Adrenal gland (tissue), 12 donors: ENCODE measurements around the gene ZNF557. TPM values are rescaled to one million over a fixed set of nuclear protein-coding genes. Genes with fewer than 3 reads are reported as not detected.

Experiments used
- DNase-seq, 7 donors: peaks; one replicate each; pipeline ENCODE4 v3.0.0-alpha.2; 2019 to 2020
- H3K27ac ChIP-seq, 5 donors: fragments of 200-600 bp; sonication (generic) in 4 of 5; 1 replicate in 3 of 5; 2 replicates in 2 of 5; pipeline versions ENCODE4 v1.5.1 to v1.8.0; 2016 to 2020; ENCODE audit warnings: mild to moderate bottlenecking in 1 of 5
- H3K27me3 ChIP-seq: fragments of 200-600 bp; 2 replicates; pipeline ENCODE4 v1.8.0; 2021
- H3K36me3 ChIP-seq, 2 donors: fragments of 200-600 bp; replicated peaks in 1 of 2; 1 replicate in 1 of 2; 2 replicates in 1 of 2; pipeline versions ENCODE4 v1.5.1 to v1.8.0; 2018 to 2022
- H3K4me1 ChIP-seq, 2 donors: fragments of 200-600 bp; replicated peaks in 1 of 2; 1 replicate in 1 of 2; 2 replicates in 1 of 2; pipeline versions ENCODE4 v1.5.1 to v1.8.0; 2018 to 2021
- H3K4me3 ChIP-seq, 4 donors: fragments of 200-600 bp; sonication (generic) in 3 of 4; one replicate each; pipeline ENCODE4 v1.5.1; 2016 to 2018
- H3K9me3 ChIP-seq, 3 donors: fragments of 200-600 bp; sonication (generic) in 1 of 3; replicated peaks in 1 of 3; 1 replicate in 2 of 3; 2 replicates in 1 of 3; pipeline versions ENCODE4 v1.5.1 to v1.8.0; 2016 to 2021
- CTCF ChIP-seq, 6 experiments: fragments of 450-650 bp in 4 of 6; fragments of 200-600 bp in 2 of 6; sonication (generic) in 1 of 6; IDR thresholded peaks; 1 replicate in 5 of 6; 2 replicates in 1 of 6; pipeline versions ENCODE4 v1.5.1 to v1.8.0; 2016 to 2021; ENCODE audit warnings: antibody characterized with exemption in 6 of 6, mild to moderate bottlenecking in 2 of 6, moderate library complexity in 1 of 6
- POLR2A ChIP-seq, 2 donors: fragments of 450-650 bp; IDR thresholded peaks; one replicate each; pipeline ENCODE4 v1.6.1; 2017; ENCODE audit warnings: antibody characterized with exemption in 2 of 2, mild to moderate bottlenecking in 2 of 2, moderate library complexity in 1 of 2
- WGBS, 4 donors: extraction: QIAGEN DNeasy Blood & Tissue Kit in 2 of 4; methylation state at CpG; one replicate each; pipeline versions ENCODE4 v1.1.5 to v1.1.7; 2013 to 2017; 5-methylcytosine and 5-hydroxymethylcytosine counted together
- intact Hi-C, 2 donors: fragments of 100-400 bp; cut with DNase I; formaldehyde crosslinking; loops; one replicate each; pipeline versions ENCODE4 v1.14.1 to v1.15.0; 2022 to 2023
- polyA plus RNA-seq, 3 donors: library from polyadenylated mRNA; stranded (reverse); fragments of 200-250 nt in 2 of 3; fragments of 350-450 nt in 1 of 3; fragmentation: Illumina TruSeq in 1 of 3; extraction: RNeasy Lipid Tissue Mini Kit (QIAGEN cat#74804) in 1 of 3; gene quantifications; one replicate each; pipeline ENCODE4 v1.2.3, GENCODE V29; 2013 to 2014
- total RNA-seq, 9 donors: library from RNA; depleted of rRNA in 4 of 9; stranded (reverse); fragments of >200 nt in 4 of 9; fragments of 120-200 nt in 1 of 9; fragmentation: NEBNext Ultra II Directional in 1 of 9; extraction: Animal tissue kit (Norgen Biotek cat#: 25700) in 1 of 9; gene quantifications; one replicate each; pipeline versions ENCODE4 v1.1.0 to v1.2.4, GENCODE V29; 2013 to 2023
- donor health status: healthy with polysubstance abuse.
- donor health status: Bipolar disorder and iron deficiency.
- donor health status: DM: yes; HTN: yes; CAD: no.
- donor health status: DM: no; HTN: no; CAD: no.
- donor health status: DM: no; HTN: no; CAD: no.
- donor health status: DM: yes; HTN: yes; CAD: no.

Gene ZNF557
- total and polyA plus RNA-seq, 12 donors: 2.2 to 13.7 (median 8.8) TPM

- Histone ChIP-seq H3K4me1 (no peaks in the 10 kb centered on the region), H3K9me3 (peaks cover 0 to 57% (median 16%) of the 10 kb centered on the region in 3 donors), H3K4me3 (no peak overlapping the region), H3K27me3 (no peaks in the 10 kb centered on the region), H3K36me3 (peaks cover 0 to 90% of the 10 kb centered on the region in 2 donors), H3K27ac (no peak overlapping the region)
- intact Hi-C loops: no loop called here
- TF ChIP-seq CTCF (IDR thresholded peaks at IDR 0.05) (no peak), POLR2A (IDR thresholded peaks at IDR 0.05) (no peak)
- no peak for DNase-seq
- 93 to 100% (median 97%) methylated on average over 2 of the region's 2 CpGs for WGBS, 4 donors
These were observed 8.5 kb downstream of the ZNF557 start for GRCh38 chr19:7078008-7078407.

GRCh38 chr19:7083076-7083956 lies 13.8 kb downstream of the ZNF557 start:
- Histone ChIP-seq H3K9me3 (peaks cover 7 to 80% (median 16%) of the 10 kb centered on the region in 3 donors), H3K27ac (no peak overlapping the region), H3K4me1 (no peaks in the 10 kb centered on the region), H3K27me3 (no peaks in the 10 kb centered on the region), H3K36me3 (peaks cover 0 to 52% of the 10 kb centered on the region in 2 donors), H3K4me3 (peak overlapping the region in 1 of 4 donors; percentile 1)
- 96 to 97% (median 97%) methylated on average over 15 of the region's 15 CpGs for WGBS, 4 donors
- no peak for TF ChIP-seq CTCF (IDR thresholded peaks at IDR 0.05)
- TF ChIP-seq POLR2A (IDR thresholded peaks at IDR 0.05): no peak
- DNase-seq: peak in 1 of 7 donors; percentile 44
- intact Hi-C loops: no loop called here

GRCh38 chr19:7088999-7089398 lies 19.5 kb downstream of the ZNF557 start:
- Histone ChIP-seq H3K4me1 (no peaks in the 10 kb centered on the region), H3K4me3 (no peak overlapping the region), H3K27me3 (no peaks in the 10 kb centered on the region), H3K27ac (no peak overlapping the region), H3K9me3 (peaks cover 0 to 42% (median 7%) of the 10 kb centered on the region in 3 donors), H3K36me3 (peaks cover 0 to 1% of the 10 kb centered on the region in 2 donors)
- WGBS, 4 donors: 91 to 98% (median 94%) methylated on average over 6 of the region's 6 CpGs
- intact Hi-C loops: no loop called here
- no peak for TF ChIP-seq CTCF (IDR thresholded peaks at IDR 0.05)
- TF ChIP-seq POLR2A (IDR thresholded peaks at IDR 0.05): no peak
- no peak for DNase-seq

- DNase-seq: peak in 1 of 7 donors; percentile 45
- TF ChIP-seq CTCF (IDR thresholded peaks at IDR 0.05) (no peak), POLR2A (IDR thresholded peaks at IDR 0.05) (no peak)
- Histone ChIP-seq H3K36me3 (no peaks in the 10 kb centered on the region), H3K4me3 (peak overlapping the region in 1 of 4 donors; percentile 43), H3K9me3 (no peaks in the 10 kb centered on the region), H3K27me3 (no peaks in the 10 kb centered on the region), H3K4me1 (peaks cover 4 to 6% of the 10 kb centered on the region in 2 donors), H3K27ac (peak overlapping the region in 1 of 5 donors; percentile 92)
- WGBS, 4 donors: 95 to 96% (median 96%) methylated on average over 3 of the region's 3 CpGs
- intact Hi-C loops: no loop called here
These were observed 28.6 kb downstream of the ZNF557 start for GRCh38 chr19:7098096-7098495.
